ENCODE measurements around the gene NNMT. TPM values are rescaled to one million over a fixed set of nuclear protein-coding genes. Genes with fewer than 3 reads are reported as not detected.

Gene NNMT
- polyA plus RNA-seq, 2 donors = 23.5 to 69.1 TPM

DNA sequence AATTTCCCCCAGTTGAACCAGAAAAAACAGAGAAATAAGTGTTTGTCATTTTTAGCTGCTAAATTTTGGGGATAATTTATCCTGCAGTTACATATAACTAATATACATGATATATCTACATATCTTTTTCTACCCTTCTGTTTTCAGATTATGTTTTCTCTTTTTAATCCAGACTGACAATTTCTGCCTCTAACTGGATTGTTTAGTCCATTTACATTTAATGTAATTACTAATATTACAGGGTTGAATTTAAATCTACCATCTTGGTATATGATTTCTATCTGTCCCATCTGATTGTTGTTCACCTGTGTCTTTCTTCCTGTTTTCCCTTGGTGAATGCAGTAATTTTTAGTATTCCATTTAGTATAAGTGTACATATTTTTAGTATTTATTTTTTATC, 5.7 kb downstream of the NNMT start:
- H3K4me1 ChIP-seq (ENCODE audit: control insufficient read depth in 2 of 2, insufficient read depth in 2 of 2, low read length in 1 of 2) = peaks cover 0 to 2% of the 10 kb centered on the region in 2 donors
- no peaks in the 10 kb centered on the region for H3K27me3 ChIP-seq (ENCODE audit: control insufficient read depth in 1 of 2, insufficient read depth in 2 of 2, low read length in 2 of 2)
- H3K36me3 ChIP-seq (ENCODE audit: control insufficient read depth in 2 of 2, insufficient read depth in 2 of 2, low read length in 1 of 2) = no peaks in the 10 kb centered on the region
- H3K9me3 ChIP-seq (ENCODE audit: control insufficient read depth in 2 of 2, insufficient read depth in 1 of 2, low read depth in 1 of 2, low read length in 1 of 2) = no peaks in the 10 kb centered on the region
- H3K27ac ChIP-seq (ENCODE audit: low read depth in 2 of 2, low read length in 1 of 2) = no peak overlapping the region
- no peak overlapping the region for H3K4me3 ChIP-seq (ENCODE audit: low read depth in 1 of 2, low read length in 2 of 2)

DNA sequence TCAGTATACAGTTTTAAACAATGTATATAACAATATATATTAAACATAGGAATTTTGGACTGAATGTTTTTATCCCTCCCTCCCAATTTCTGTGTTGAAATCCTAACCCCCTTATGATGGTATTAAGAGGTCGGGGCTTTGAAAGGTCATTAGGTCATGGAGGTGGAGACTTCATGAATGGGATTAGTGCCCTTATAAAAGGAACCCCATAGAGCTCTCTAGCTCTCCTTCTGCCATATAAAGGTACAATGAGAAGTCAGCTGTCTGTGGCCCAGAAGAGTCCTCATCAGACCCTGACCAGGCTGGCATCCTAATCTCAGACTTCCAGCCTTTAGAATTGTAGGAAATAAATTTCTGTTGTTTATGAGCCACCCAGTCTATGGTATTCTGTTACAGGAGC, 6.5 kb downstream of the NNMT start:
- 24 to 37% methylated on average over 1 of the region's 1 CpG for WGBS, 2 donors
- Histone ChIP-seq H3K9me3 (ENCODE audit: control insufficient read depth in 2 of 2, insufficient read depth in 1 of 2, low read depth in 1 of 2, low read length in 1 of 2) (no peaks in the 10 kb centered on the region), H3K4me3 (ENCODE audit: low read depth in 1 of 2, low read length in 2 of 2) (no peak overlapping the region)

GRCh38 chr11:114304065-114304464, 7.9 kb downstream of the NNMT start:
- Histone ChIP-seq H3K36me3 (ENCODE audit: control insufficient read depth in 2 of 2, insufficient read depth in 2 of 2, low read length in 1 of 2) (no peaks in the 10 kb centered on the region), H3K4me3 (ENCODE audit: low read depth in 1 of 2, low read length in 2 of 2) (no peak overlapping the region), H3K27ac (ENCODE audit: low read depth in 2 of 2, low read length in 1 of 2) (no peak overlapping the region), H3K4me1 (ENCODE audit: control insufficient read depth in 2 of 2, insufficient read depth in 2 of 2, low read length in 1 of 2) (peaks cover 0 to 2% of the 10 kb centered on the region in 2 donors), H3K9me3 (ENCODE audit: control insufficient read depth in 2 of 2, insufficient read depth in 1 of 2, low read depth in 1 of 2, low read length in 1 of 2) (no peaks in the 10 kb centered on the region), H3K27me3 (ENCODE audit: control insufficient read depth in 1 of 2, insufficient read depth in 2 of 2, low read length in 2 of 2) (no peaks in the 10 kb centered on the region)
- WGBS, 2 donors = 51 to 59% methylated on average over 1 of the region's 1 CpG

More for the DNA sequence above, 6.5 kb downstream of the NNMT start:
- H3K36me3 ChIP-seq (ENCODE audit: control insufficient read depth in 2 of 2, insufficient read depth in 2 of 2, low read length in 1 of 2) = no peaks in the 10 kb centered on the region
- no peak overlapping the region for H3K27ac ChIP-seq (ENCODE audit: low read depth in 2 of 2, low read length in 1 of 2)
- H3K27me3 ChIP-seq (ENCODE audit: control insufficient read depth in 1 of 2, insufficient read depth in 2 of 2, low read length in 2 of 2) = no peaks in the 10 kb centered on the region
- H3K4me1 ChIP-seq (ENCODE audit: control insufficient read depth in 2 of 2, insufficient read depth in 2 of 2, low read length in 1 of 2) = peaks cover 0 to 2% of the 10 kb centered on the region in 2 donors

- no peaks in the 10 kb centered on the region for H3K36me3 ChIP-seq (ENCODE audit: control insufficient read depth in 2 of 2, insufficient read depth in 2 of 2, low read length in 1 of 2)
- no peaks in the 10 kb centered on the region for H3K27me3 ChIP-seq (ENCODE audit: control insufficient read depth in 1 of 2, insufficient read depth in 2 of 2, low read length in 2 of 2)
- H3K4me1 ChIP-seq (ENCODE audit: control insufficient read depth in 2 of 2, insufficient read depth in 2 of 2, low read length in 1 of 2) = peaks cover 0 to 2% of the 10 kb centered on the region in 2 donors
- H3K9me3 ChIP-seq (ENCODE audit: control insufficient read depth in 2 of 2, insufficient read depth in 1 of 2, low read depth in 1 of 2, low read length in 1 of 2) = no peaks in the 10 kb centered on the region
- H3K27ac ChIP-seq (ENCODE audit: low read depth in 2 of 2, low read length in 1 of 2) = no peak overlapping the region
- 82 to 88% methylated on average over 1 of the region's 1 CpG for WGBS, 2 donors
- H3K4me3 ChIP-seq (ENCODE audit: low read depth in 1 of 2, low read length in 2 of 2) = no peak overlapping the region
Measured at GRCh38 chr11:114304969-114305368, 8.8 kb downstream of the NNMT start.

DNA sequence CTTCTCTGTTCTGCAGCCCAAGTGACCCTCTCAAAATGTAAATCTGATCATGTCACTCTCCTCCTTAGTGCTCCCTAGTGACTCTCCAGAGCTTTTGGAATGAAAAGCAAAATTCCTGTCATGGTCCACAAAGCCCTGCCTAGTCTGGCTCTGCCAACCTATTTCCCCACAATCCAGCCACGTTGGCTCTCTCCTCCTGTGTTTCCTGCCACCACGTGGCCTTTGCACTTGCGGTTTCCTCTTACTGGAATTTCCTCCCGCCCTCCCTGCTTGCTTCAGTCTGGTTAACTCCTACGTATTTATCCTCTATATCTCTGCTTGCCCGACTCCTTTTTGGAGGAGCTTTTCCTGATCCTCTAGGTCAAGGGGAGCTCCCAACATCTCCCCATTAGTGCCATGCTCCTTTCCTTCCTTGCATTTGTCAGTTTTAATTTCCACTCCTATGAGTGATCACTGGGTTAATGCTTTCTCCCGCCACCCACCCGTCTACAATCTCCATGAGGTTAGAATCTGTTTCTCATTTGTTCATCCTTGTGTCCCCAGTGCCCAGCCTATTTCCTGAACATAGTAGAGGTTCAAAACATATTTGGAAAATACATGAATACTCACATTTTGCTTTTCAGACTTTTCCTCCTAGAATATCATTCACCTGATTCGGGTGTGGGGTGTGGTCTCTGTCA, 11.5 kb downstream of the NNMT start:
- WGBS, 2 donors = 31 to 43% methylated on average over 9 of the region's 9 CpGs
- Histone ChIP-seq H3K27ac (ENCODE audit: low read depth in 2 of 2, low read length in 1 of 2) (peak overlapping the region in 1 of 2 donors; percentile 41), H3K9me3 (ENCODE audit: control insufficient read depth in 2 of 2, insufficient read depth in 1 of 2, low read depth in 1 of 2, low read length in 1 of 2) (no peaks in the 10 kb centered on the region), H3K4me3 (ENCODE audit: low read depth in 1 of 2, low read length in 2 of 2) (no peak overlapping the region), H3K36me3 (ENCODE audit: control insufficient read depth in 2 of 2, insufficient read depth in 2 of 2, low read length in 1 of 2) (no peaks in the 10 kb centered on the region), H3K27me3 (ENCODE audit: control insufficient read depth in 1 of 2, insufficient read depth in 2 of 2, low read length in 2 of 2) (no peaks in the 10 kb centered on the region), H3K4me1 (ENCODE audit: control insufficient read depth in 2 of 2, insufficient read depth in 2 of 2, low read length in 1 of 2) (peaks cover 0 to 4% of the 10 kb centered on the region in 2 donors)

- H3K27ac ChIP-seq (ENCODE audit: low read depth in 2 of 2, low read length in 1 of 2) = peak overlapping the region in 1 of 2 donors; percentile 40
- WGBS, 2 donors = 49 to 59% methylated on average over 6 of the region's 6 CpGs
- H3K27me3 ChIP-seq (ENCODE audit: control insufficient read depth in 1 of 2, insufficient read depth in 2 of 2, low read length in 2 of 2) = no peaks in the 10 kb centered on the region
- H3K36me3 ChIP-seq (ENCODE audit: control insufficient read depth in 2 of 2, insufficient read depth in 2 of 2, low read length in 1 of 2) = no peaks in the 10 kb centered on the region
- H3K9me3 ChIP-seq (ENCODE audit: control insufficient read depth in 2 of 2, insufficient read depth in 1 of 2, low read depth in 1 of 2, low read length in 1 of 2) = no peaks in the 10 kb centered on the region
- H3K4me1 ChIP-seq (ENCODE audit: control insufficient read depth in 2 of 2, insufficient read depth in 2 of 2, low read length in 1 of 2) = peaks cover 0 to 4% of the 10 kb centered on the region in 2 donors
- H3K4me3 ChIP-seq (ENCODE audit: low read depth in 1 of 2, low read length in 2 of 2) = no peak overlapping the region
Measured at GRCh38 chr11:114308689-114309089, 12.5 kb downstream of the NNMT start.

GRCh38 chr11:114309517-114309916, 13.3 kb downstream of the NNMT start:
- Histone ChIP-seq H3K27me3 (ENCODE audit: control insufficient read depth in 1 of 2, insufficient read depth in 2 of 2, low read length in 2 of 2) (no peaks in the 10 kb centered on the region), H3K27ac (ENCODE audit: low read depth in 2 of 2, low read length in 1 of 2) (no peak overlapping the region), H3K36me3 (ENCODE audit: control insufficient read depth in 2 of 2, insufficient read depth in 2 of 2, low read length in 1 of 2) (no peaks in the 10 kb centered on the region), H3K4me3 (ENCODE audit: low read depth in 1 of 2, low read length in 2 of 2) (no peak overlapping the region), H3K9me3 (ENCODE audit: control insufficient read depth in 2 of 2, insufficient read depth in 1 of 2, low read depth in 1 of 2, low read length in 1 of 2) (no peaks in the 10 kb centered on the region), H3K4me1 (ENCODE audit: control insufficient read depth in 2 of 2, insufficient read depth in 2 of 2, low read length in 1 of 2) (peaks cover 0 to 4% of the 10 kb centered on the region in 2 donors)
- WGBS, 2 donors = 87 to 89% methylated on average over 1 of the region's 1 CpG

DNA sequence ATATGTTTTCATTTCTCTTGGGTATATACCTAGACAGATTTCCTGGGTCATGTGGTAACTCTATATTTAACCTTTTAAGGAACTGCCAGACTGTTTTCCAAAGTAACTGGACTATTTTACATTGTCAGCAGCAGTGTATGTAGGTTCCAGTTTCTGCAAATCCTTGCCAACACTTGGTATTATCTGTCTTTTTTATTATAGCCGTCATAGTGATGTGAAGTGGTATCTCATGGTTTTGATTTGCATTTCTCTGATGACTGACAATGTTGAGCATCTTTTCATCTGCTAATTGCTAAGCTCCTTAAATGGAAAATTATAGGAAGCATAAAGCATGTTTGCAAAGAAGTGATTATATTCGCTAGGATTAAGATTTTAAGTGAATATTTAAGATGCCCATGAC, 13.9 kb downstream of the NNMT start:
- 93 to 95% methylated on average over 2 of the region's 2 CpGs for WGBS, 2 donors

GRCh38 chr11:114311946-114312345, 15.7 kb downstream of the NNMT start:
- Histone ChIP-seq H3K4me3 (ENCODE audit: low read depth in 1 of 2, low read length in 2 of 2) (no peak overlapping the region), H3K27me3 (ENCODE audit: control insufficient read depth in 1 of 2, insufficient read depth in 2 of 2, low read length in 2 of 2) (no peaks in the 10 kb centered on the region), H3K27ac (ENCODE audit: low read depth in 2 of 2, low read length in 1 of 2) (no peak overlapping the region), H3K9me3 (ENCODE audit: control insufficient read depth in 2 of 2, insufficient read depth in 1 of 2, low read depth in 1 of 2, low read length in 1 of 2) (no peaks in the 10 kb centered on the region), H3K4me1 (ENCODE audit: control insufficient read depth in 2 of 2, insufficient read depth in 2 of 2, low read length in 1 of 2) (peaks cover 0 to 2% of the 10 kb centered on the region in 2 donors), H3K36me3 (ENCODE audit: control insufficient read depth in 2 of 2, insufficient read depth in 2 of 2, low read length in 1 of 2) (no peaks in the 10 kb centered on the region)
- 92 to 93% methylated on average over 10 of the region's 10 CpGs for WGBS, 2 donors

More for the DNA sequence above, 13.9 kb downstream of the NNMT start:
- Histone ChIP-seq H3K9me3 (ENCODE audit: control insufficient read depth in 2 of 2, insufficient read depth in 1 of 2, low read depth in 1 of 2, low read length in 1 of 2) (no peaks in the 10 kb centered on the region), H3K27ac (ENCODE audit: low read depth in 2 of 2, low read length in 1 of 2) (no peak overlapping the region), H3K4me3 (ENCODE audit: low read depth in 1 of 2, low read length in 2 of 2) (no peak overlapping the region), H3K36me3 (ENCODE audit: control insufficient read depth in 2 of 2, insufficient read depth in 2 of 2, low read length in 1 of 2) (no peaks in the 10 kb centered on the region), H3K4me1 (ENCODE audit: control insufficient read depth in 2 of 2, insufficient read depth in 2 of 2, low read length in 1 of 2) (peaks cover 0 to 2% of the 10 kb centered on the region in 2 donors), H3K27me3 (ENCODE audit: control insufficient read depth in 1 of 2, insufficient read depth in 2 of 2, low read length in 2 of 2) (no peaks in the 10 kb centered on the region)

DNA sequence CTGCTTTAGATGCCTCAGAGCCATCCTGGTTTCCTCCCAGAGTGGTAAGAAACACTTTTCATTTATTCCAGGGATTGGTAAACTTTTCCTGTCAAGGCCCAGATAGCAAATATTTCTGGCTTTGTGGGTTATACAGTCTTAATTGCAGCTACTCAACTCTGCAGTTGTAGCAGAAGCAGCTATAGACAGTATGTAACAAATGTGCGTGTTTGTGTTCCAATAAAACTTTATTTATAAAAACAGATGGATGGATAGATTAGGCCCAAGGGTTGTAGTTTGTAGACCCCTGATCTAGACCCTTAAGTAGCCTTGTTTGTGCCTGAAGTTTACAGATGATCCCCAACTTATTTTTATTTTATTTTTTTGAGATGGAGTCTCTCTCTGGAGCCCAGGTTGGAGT, 17.9 kb downstream of the NNMT start:
- peaks cover 0 to 3% of the 10 kb centered on the region in 2 donors for H3K4me1 ChIP-seq (ENCODE audit: control insufficient read depth in 2 of 2, insufficient read depth in 2 of 2, low read length in 1 of 2)
- no peak overlapping the region for H3K27ac ChIP-seq (ENCODE audit: low read depth in 2 of 2, low read length in 1 of 2)
- no peaks in the 10 kb centered on the region for H3K36me3 ChIP-seq (ENCODE audit: control insufficient read depth in 2 of 2, insufficient read depth in 2 of 2, low read length in 1 of 2)
- no peaks in the 10 kb centered on the region for H3K27me3 ChIP-seq (ENCODE audit: control insufficient read depth in 1 of 2, insufficient read depth in 2 of 2, low read length in 2 of 2)
- 90 to 96% methylated on average over 1 of the region's 1 CpG for WGBS, 2 donors
- H3K9me3 ChIP-seq (ENCODE audit: control insufficient read depth in 2 of 2, insufficient read depth in 1 of 2, low read depth in 1 of 2, low read length in 1 of 2) = no peaks in the 10 kb centered on the region
- no peak overlapping the region for H3K4me3 ChIP-seq (ENCODE audit: low read depth in 1 of 2, low read length in 2 of 2)

Measured in esophagus (tissue), 2 donors.